ENCODE data around the gene NPAS3.
"Not testable (repeated sequence)": the region's sequence is repeated elsewhere in the genome, so short reads cannot be mapped to it uniquely, and the experiment has no call there.

The NPAS3 gene

GRCh38 chr14:33088274-33088673 is 149.6 kb downstream of the NPAS3 start:
- not testable (repeated sequence) for DNase-seq

GRCh38 chr14:33098016-33098415 is 159.3 kb downstream of the NPAS3 start:
- DNase-seq: no peak

- DNase-seq: no peak
Observed at GRCh38 chr14:33103489-33103888, 164.8 kb downstream of the NPAS3 start.

GRCh38 chr14:33103966-33104365 is 165.3 kb downstream of the NPAS3 start:
- no peak for DNase-seq

- DNase-seq: no peak
Observed at GRCh38 chr14:33110737-33111443, 172.2 kb downstream of the NPAS3 start.

GRCh38 chr14:33114331-33114730 is 175.7 kb downstream of the NPAS3 start:
- DNase-seq: no peak

- DNase-seq: no peak
Observed at GRCh38 chr14:33118668-33119067, 180.0 kb downstream of the NPAS3 start.

GRCh38 chr14:33120341-33120740 is 181.7 kb downstream of the NPAS3 start:
- no peak for DNase-seq

GRCh38 chr14:33120966-33121365 is 182.3 kb downstream of the NPAS3 start:
- DNase-seq: no peak

- no peak for DNase-seq
Observed at GRCh38 chr14:33123281-33123680, 184.6 kb downstream of the NPAS3 start.

- no peak for DNase-seq
Observed at GRCh38 chr14:33126433-33126832, 187.8 kb downstream of the NPAS3 start.

- no peak for DNase-seq
Observed at GRCh38 chr14:33127531-33127930, 188.9 kb downstream of the NPAS3 start.

- no peak for DNase-seq
Observed at GRCh38 chr14:33131801-33132200, 193.1 kb downstream of the NPAS3 start.

- DNase-seq: no peak
Observed at GRCh38 chr14:33134162-33134561, 195.5 kb downstream of the NPAS3 start.

GRCh38 chr14:33134975-33135374 is 196.3 kb downstream of the NPAS3 start:
- no peak for DNase-seq

GRCh38 chr14:33150666-33151428 is 212.2 kb downstream of the NPAS3 start:
- DNase-seq: no peak

GRCh38 chr14:33163109-33163508 is 224.4 kb downstream of the NPAS3 start:
- no peak for DNase-seq

GRCh38 chr14:33163600-33163999 is 224.9 kb downstream of the NPAS3 start:
- DNase-seq: no peak

GRCh38 chr14:33165144-33165925 is 226.7 kb downstream of the NPAS3 start:
- DNase-seq: no peak

GRCh38 chr14:33165926-33166289 is 227.2 kb downstream of the NPAS3 start:
- DNase-seq: no peak

- no peak for DNase-seq
Observed at GRCh38 chr14:33175951-33176350, 237.3 kb downstream of the NPAS3 start.

GRCh38 chr14:33184587-33184986 is 245.9 kb downstream of the NPAS3 start:
- no peak for DNase-seq

- DNase-seq: no peak
Observed at GRCh38 chr14:33186656-33187055, 248.0 kb downstream of the NPAS3 start.

- DNase-seq: no peak
Observed at GRCh38 chr14:33188880-33189279, 250.2 kb downstream of the NPAS3 start.
